Bronchial smooth muscle cell (primary cell): ENCODE measurements around the gene URGCP. TPM values are rescaled to one million over a fixed set of nuclear protein-coding genes. Genes with fewer than 3 reads are reported as not detected.

Source experiments
- total RNA-seq: library from RNA; depleted of rRNA; stranded (reverse); fragments of >200 nt; gene quantifications from 2 replicates; pipeline ENCODE4 v1.2.1, GENCODE V29; 2014

The URGCP gene, protein sequence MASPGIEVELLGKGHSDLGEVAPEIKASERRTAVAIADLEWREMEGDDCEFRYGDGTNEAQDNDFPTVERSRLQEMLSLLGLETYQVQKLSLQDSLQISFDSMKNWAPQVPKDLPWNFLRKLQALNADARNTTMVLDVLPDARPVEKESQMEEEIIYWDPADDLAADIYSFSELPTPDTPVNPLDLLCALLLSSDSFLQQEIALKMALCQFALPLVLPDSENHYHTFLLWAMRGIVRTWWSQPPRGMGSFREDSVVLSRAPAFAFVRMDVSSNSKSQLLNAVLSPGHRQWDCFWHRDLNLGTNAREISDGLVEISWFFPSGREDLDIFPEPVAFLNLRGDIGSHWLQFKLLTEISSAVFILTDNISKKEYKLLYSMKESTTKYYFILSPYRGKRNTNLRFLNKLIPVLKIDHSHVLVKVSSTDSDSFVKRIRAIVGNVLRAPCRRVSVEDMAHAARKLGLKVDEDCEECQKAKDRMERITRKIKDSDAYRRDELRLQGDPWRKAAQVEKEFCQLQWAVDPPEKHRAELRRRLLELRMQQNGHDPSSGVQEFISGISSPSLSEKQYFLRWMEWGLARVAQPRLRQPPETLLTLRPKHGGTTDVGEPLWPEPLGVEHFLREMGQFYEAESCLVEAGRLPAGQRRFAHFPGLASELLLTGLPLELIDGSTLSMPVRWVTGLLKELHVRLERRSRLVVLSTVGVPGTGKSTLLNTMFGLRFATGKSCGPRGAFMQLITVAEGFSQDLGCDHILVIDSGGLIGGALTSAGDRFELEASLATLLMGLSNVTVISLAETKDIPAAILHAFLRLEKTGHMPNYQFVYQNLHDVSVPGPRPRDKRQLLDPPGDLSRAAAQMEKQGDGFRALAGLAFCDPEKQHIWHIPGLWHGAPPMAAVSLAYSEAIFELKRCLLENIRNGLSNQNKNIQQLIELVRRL
- 27.0 and 27.4 TPM in 2 replicates for total RNA-seq

DNA sequence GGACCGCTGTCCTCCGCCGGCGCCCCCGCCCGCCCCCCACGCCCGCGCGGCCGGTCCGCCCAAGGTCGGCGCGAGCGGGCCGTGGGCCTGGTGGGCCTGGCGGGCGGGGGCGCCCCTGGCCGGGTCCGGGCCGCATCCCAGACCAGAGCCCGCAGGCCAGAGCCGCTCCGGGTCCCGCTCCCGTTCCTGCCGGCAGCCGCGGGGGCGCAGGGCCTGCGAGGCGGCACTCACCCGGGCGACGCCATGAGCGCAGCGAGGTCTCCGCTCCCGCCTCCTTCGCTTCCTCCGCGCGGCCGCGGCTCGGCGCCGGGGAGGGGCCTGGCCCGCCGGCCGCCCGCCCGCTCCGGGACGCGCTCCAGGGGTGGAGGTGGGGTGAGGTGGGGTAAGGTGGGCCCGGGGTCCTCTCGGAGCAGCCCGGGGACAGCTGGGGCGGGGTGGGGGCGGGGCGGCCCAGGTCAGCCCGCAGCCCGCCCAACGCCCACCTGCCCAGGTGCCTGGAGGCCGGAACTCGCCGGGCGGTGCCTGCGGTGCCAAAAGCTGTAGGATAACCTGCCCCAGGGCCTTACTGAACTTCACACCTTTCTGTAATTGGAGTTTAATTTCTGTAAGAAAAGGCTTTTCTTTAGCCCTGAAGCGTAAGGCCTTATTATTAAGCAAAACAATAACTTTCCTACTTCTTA is at the start of gene URGCP:
Gene URGCP (minus strand): TSS at position 266 of the 680 bp plus-strand sequence. CDS start 21 bp downstream, at position 245.

DNA sequence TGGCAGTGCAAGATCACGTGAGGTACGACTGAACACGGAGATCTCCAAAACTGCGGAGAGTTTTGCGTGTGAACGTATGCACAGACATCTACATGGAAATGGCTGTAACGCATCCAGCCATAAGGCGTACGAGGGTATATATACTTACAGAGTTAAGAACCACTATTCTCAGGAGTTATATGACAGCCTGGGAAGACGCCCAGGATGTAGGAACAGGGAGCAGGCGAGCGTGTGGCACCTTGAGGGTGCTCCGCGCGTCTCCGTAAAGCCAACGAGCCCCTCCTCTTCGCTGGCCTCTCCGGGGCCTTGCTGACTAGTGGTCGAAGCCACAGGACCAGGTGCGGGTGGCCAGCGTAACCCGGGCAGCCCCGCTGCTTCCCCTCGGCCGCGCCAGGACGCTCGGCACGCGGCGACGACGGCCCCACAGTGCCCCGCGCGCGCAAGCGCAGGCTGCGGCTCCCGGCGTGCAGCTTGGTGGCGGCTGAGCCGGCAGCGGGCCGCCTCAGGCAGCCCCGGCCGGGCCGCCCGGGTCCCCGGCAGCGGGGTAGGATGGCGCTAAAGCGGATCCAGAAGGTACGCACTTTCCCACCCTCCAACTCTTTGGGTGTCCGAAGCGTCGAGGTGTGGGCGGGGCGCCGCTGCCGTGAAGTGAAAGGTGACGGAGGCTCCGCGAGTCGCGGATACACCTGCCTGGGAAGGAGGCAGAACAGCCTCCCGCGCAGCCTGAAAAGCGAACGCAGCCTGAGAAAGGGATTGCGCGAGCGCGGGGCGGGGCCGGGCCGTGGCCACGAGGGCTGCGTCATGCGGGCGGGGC is 19.8 kb upstream of the URGCP start, which contains the start of gene UBE2D4:
Gene UBE2D4 (plus strand): TSS at position 453 of the 814 bp plus-strand sequence. CDS start 97 bp downstream, at position 550.

DNA sequence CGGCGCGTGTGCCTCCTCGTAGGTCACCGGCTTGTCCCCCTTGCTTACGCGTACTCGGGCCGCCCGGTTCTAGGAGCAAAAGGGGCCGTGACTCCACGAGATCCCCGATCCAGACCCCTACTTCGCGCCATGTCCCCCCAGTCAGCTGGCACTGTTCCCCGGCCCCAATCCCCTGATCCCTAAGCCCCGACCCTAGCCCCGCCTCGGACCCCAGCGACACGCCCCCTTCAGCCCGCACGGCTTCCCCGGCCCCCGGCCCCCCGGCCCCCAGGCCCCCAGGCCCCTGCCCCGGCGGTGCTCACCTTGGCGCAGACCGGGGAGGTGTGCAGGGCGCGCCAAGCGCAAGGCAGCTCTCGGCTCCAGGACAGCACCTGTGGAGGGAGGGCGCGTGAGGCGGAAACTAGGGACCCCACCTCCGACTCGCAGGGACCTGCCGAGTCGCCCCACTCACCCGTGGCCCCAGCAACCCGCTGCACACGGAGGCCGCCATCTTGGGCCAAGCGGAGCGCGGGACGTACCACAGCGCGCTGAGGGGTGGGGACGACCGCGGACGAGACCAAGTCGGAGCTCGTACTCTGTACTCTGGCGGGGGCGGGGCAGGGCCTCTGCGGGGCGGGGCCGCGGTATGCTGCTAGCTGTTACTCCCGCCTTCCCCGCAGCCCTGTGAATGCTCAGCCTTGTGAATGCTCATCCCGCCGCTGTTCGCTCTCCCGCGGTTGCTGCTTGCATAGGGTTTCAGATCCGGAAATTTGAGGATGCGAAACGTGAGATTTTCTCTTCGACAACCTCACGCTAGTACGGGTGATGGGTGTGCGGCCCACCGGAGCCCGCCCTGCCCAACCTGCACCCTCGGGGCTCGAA is 37.2 kb downstream of the URGCP start, which contains the start of gene MRPS24:
Gene MRPS24 (minus strand): TSS at position 512 of the 861 bp plus-strand sequence. CDS start 22 bp downstream, at position 490.

Other genes with a start within 250 kb of the URGCP start
- 21.0 and 30.3 TPM in 2 replicates for gene COA1, start 177.1 kb downstream of the URGCP start, total RNA-seq
- gene BLVRA, start 147.9 kb downstream of the URGCP start, total RNA-seq, result 36.3 and 53.4 TPM in 2 replicates
- gene MRPS24, start 37.1 kb downstream of the URGCP start, total RNA-seq, result 85.0 and 105 TPM in 2 replicates
- 4.7 and 12.1 TPM in 2 replicates for gene UBE2D4, start 19.8 kb upstream of the URGCP start, total RNA-seq
- gene SPDYE1, start 91.3 kb upstream of the URGCP start, total RNA-seq, result under 0.01 TPM in 1 of 2 replicates, not detected in the other
- gene DBNL, start 138.1 kb upstream of the URGCP start, total RNA-seq, result 101 and 140 TPM in 2 replicates
- gene PGAM2, start 159.0 kb upstream of the URGCP start, total RNA-seq, result 0.09 and 0.63 TPM in 2 replicates
- gene POLM, start 175.9 kb upstream of the URGCP start, total RNA-seq, result 7.6 and 9.9 TPM in 2 replicates
- gene AEBP1, start 197.7 kb upstream of the URGCP start, total RNA-seq, result 16.6 and 20.2 TPM in 2 replicates
- gene POLD2, start 217.0 kb upstream of the URGCP start, total RNA-seq, result 57.8 and 61.7 TPM in 2 replicates
- 0.47 TPM in 1 of 2 replicates, not detected in the other for gene MYL7, start 234.7 kb upstream of the URGCP start, total RNA-seq